Epithelial cell of proximal tubule (primary cell): Measurements from ENCODE around the gene DIPK2B. TPM values are rescaled to one million over a fixed set of nuclear protein-coding genes. Genes with fewer than 3 reads are reported as not detected.
A peak's percentile ranks its signal among the peaks of the same experiment; 100 is the strongest.

Experiments used
- DNase-seq: peaks from one replicate; pipeline ENCODE4 v3.0.0-alpha.2; 2011; ENCODE audit warnings: low read depth
- H3K4me3 ChIP-seq: 2 replicates; pipeline ENCODE4 v1.5.1; 2011; ENCODE audit warnings: low read depth, mild to moderate bottlenecking, low read length
- CTCF ChIP-seq: conservative IDR thresholded peaks from 2 replicates; pipeline ENCODE4 v1.5.1; 2012; ENCODE audit warnings: low read depth, mild to moderate bottlenecking, low read length
- total RNA-seq: library from RNA; depleted of rRNA; stranded (reverse); fragments of >200 nt; gene quantifications from 2 replicates; pipeline ENCODE4 v1.2.3, GENCODE V29; 2015

DIPK2B gene
- total RNA-seq, 1 donor from 2014 or later, result not detected

- TF ChIP-seq CTCF, result no peak
- no peak overlapping the region for H3K4me3 ChIP-seq
- no peak for DNase-seq
These were observed 27.4 kb upstream of the DIPK2B start for GRCh38 chrX:45228126-45228525.

- H3K4me3 ChIP-seq, result no peak overlapping the region
- peak; percentile 10 for TF ChIP-seq CTCF
- DNase-seq, result no peak
These were observed 7.6 kb upstream of the DIPK2B start for GRCh38 chrX:45208121-45208856.

GRCh38 chrX:45202171-45202570, 1.5 kb upstream of the DIPK2B start:
- TF ChIP-seq CTCF, result no peak
- no peak overlapping the region for H3K4me3 ChIP-seq
- DNase-seq, result no peak

- no peak for DNase-seq
- no peak for TF ChIP-seq CTCF
- H3K4me3 ChIP-seq, result no peak overlapping the region
These were observed 2.0 kb downstream of the DIPK2B start for GRCh38 chrX:45198706-45199105.

- H3K4me3 ChIP-seq, result no peak overlapping the region
- TF ChIP-seq CTCF, result no peak
- DNase-seq, result no peak
These were observed 2.4 kb downstream of the DIPK2B start for GRCh38 chrX:45198301-45198700.

- TF ChIP-seq CTCF, result no peak
- no peak for DNase-seq
- H3K4me3 ChIP-seq, result no peak overlapping the region
These were observed 4.0 kb downstream of the DIPK2B start for GRCh38 chrX:45196701-45197100.

- no peak overlapping the region for H3K4me3 ChIP-seq
- TF ChIP-seq CTCF, result no peak
- no peak for DNase-seq
These were observed 8.8 kb downstream of the DIPK2B start for GRCh38 chrX:45191820-45192409.
